HG03175 (cell line): ENCODE measurements around the gene CTSH.
"Not testable (repeated sequence)": the region's sequence is repeated elsewhere in the genome, so short reads cannot be mapped to it uniquely, and the experiment has no call there.

Source experiments
- ATAC-seq: cut with Tn5 transposase; IDR thresholded peaks from one replicate; pipeline ENCODE4 v1.9.1; 2021; ENCODE audit warnings: mild to moderate bottlenecking, moderate library complexity; ENCODE audit not compliant: unreplicated experiment

Gene CTSH

GRCh38 chr15:78944202-78944625 is 632 bp downstream of the CTSH start:
- ATAC-seq: peak; percentile 26

- no peak for ATAC-seq
These were observed 1.2 kb downstream of the CTSH start for GRCh38 chr15:78943692-78944091.

DNA sequence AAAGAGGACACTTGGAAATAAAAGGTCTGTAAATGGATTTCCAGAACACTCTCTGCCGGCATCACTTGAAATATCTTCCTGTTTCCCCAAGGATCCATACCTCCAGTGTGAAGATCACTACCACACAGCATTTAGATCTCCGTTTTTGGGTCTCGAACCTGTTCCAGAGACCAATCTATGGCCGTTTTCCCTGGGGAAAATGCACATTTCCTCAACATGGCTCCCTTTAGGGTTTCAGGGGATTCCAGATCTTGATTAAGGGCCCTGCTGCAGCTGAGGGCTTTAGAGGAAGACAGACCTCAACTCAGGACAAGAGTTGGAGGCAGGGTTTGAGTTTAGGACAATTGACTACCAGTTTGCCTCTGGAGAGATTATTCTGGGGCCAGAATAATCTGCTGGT is 2.1 kb downstream of the CTSH start:
- no peak for ATAC-seq

- ATAC-seq: peak; percentile 70
These were observed 6.0 kb downstream of the CTSH start for GRCh38 chr15:78938658-78939488.

DNA sequence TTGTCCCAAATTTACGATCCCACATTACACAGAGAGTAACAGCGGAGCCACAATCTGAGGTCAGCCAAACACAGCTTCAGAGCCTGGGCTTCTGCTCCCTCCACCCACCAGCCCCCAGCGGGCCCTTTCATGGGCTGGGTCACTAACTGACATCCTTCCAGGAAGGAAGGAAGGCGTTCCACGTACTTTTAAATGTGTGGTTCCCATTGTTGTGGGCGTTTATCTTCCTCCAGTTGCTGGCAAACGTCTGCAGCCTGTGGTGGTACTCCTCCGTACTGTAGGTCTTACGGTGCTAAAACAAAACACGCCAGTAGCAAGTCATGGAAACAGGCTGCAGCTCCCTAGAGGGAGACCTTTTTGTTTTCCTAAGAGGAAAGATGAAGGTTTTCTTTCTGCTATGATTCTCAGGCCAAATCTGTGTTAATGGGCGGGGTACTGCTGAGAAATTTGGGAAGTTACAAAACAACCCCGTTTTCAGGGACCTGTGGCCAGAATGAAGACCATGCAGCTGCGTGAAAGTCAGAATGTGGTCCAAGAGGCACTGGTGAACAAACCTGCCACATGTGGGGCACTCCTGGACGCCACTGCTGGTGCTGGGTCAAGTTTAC is 7.6 kb downstream of the CTSH start:
- no peak for ATAC-seq

DNA sequence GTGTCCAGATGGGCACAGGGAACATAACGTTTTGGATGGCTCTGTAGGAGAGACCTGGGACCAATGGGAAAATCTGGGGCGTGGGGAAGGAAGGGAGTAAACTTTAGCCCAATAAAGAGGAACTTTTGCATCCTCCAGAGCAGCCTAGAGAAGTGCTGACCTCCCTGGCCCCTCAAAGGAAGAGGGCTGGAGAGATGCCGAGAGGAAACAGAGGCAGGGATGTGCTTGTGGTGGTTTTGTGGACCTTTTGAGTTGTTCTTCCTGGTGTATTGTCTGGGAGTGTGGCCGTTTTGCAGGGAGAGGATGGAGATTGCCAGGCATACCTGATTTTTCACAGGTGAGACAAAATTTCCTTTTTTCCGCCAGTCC is 10.2 kb downstream of the CTSH start:
- ATAC-seq: no peak

GRCh38 chr15:78933823-78934654 is 10.8 kb downstream of the CTSH start:
- no peak for ATAC-seq

- ATAC-seq: no peak
These were observed 11.5 kb downstream of the CTSH start for GRCh38 chr15:78933187-78933822.

- ATAC-seq: no peak
These were observed 12.5 kb downstream of the CTSH start for GRCh38 chr15:78932258-78932808.

- no peak for ATAC-seq
These were observed 13.2 kb downstream of the CTSH start for GRCh38 chr15:78931439-78932257.

DNA sequence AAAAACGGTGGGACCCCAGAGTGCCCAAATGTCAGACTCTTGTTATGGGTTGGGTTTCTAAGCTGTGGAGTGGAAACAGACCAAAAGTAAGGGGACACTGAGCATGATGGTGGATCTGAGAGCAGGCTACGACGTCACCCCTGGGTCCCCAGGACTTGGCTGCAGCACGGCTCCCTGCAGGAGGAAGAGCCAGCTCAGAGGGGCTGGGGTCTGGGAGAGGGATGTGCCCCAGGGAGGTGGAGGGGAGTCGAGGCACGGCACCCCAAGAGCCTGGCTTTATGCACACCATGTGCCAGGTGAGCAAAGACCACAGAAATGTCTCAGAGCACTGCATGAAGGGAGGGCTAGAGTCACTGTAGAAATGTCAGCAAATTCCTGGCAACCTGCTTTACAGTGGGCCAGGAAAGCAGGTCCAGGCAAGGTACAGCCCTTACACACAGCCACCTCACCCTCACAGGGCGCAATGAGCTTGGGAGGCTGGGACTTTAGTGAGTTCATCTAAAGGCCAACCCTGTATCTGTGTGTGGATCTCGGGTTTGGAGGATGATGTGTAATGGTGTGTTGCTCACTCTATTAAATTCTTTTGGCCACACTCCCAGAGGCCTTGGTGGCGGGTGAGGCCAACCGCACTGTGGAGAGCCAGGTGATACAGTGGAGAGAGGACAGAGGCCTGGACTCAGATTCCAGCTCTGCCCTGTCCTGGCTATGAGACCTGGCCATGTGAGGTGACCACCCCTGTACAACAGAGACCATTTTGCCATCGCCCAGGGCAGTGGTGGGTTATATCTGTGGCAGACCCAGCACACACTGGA is 14.1 kb downstream of the CTSH start:
- ATAC-seq: no peak

DNA sequence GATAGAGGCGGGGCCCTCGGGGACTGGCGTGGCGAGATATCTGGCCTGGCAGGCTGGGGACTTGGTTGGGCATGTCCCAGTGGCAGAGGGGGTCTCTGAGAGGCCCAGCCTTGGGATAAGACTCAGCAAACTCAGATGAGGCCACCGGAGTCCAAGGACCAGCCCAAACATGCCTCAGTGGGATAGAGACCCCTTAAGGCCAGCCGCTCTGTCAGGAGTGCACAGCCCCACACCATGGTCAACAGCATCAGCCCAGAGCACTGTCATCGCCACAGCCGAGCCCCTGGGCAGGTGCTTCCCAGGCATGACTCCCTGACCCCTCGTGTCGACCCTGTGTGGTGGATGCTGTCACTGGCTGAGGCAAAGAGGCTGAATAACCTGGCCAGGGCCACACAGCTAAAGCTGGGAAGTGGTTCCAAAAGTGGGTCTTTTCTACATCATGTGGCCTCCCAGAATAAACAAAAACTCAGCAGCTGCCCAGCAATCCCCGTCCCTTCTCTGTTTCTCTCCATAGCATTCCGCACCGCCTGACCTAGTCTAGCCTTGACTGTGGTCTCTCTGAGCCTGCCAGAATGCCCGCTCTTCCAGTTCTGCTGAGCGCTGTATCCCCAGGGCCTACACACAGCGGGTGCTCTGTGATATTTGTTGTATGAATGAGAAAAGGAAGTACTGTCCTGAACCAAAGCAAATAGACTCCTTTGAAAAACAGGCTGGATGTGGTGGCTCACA is 15.1 kb downstream of the CTSH start:
- no peak for ATAC-seq

GRCh38 chr15:78928616-78929093 is 16.2 kb downstream of the CTSH start:
- ATAC-seq: no peak

GRCh38 chr15:78928176-78928575 is 16.7 kb downstream of the CTSH start:
- not testable (repeated sequence) for ATAC-seq

DNA sequence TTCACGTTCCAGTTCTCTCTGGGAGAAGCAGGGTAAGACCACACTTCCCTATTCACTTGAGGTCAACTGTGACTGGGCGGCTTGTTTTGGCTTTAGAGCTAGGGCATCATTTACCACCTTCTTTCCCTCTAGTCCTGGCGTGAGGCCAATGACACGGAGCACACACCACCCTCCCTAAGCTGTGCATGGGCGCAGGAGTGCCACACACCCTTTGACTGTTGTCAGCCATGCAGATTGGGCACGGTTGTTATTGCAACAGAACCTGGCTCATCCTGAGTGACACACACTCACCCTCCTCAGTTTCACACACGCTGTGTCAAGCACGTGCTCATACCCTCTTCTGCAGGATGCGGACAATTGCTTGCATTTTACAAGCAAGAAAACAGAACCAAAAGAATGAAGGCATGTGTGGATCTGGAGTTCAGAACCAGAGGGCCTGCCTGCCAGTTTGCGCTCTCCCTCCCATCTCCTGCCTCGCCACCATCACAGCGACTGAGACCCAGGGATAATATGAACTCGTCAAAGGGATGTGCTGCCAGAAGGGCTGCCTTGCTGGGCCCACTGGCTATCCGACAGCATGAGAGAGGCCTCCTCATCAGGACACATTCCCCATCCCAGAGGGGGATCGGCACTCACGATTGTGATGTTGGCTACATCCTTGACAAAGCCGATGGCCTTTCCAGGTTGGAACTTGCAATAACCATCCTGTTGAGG is 17.6 kb downstream of the CTSH start:
- ATAC-seq: no peak

DNA sequence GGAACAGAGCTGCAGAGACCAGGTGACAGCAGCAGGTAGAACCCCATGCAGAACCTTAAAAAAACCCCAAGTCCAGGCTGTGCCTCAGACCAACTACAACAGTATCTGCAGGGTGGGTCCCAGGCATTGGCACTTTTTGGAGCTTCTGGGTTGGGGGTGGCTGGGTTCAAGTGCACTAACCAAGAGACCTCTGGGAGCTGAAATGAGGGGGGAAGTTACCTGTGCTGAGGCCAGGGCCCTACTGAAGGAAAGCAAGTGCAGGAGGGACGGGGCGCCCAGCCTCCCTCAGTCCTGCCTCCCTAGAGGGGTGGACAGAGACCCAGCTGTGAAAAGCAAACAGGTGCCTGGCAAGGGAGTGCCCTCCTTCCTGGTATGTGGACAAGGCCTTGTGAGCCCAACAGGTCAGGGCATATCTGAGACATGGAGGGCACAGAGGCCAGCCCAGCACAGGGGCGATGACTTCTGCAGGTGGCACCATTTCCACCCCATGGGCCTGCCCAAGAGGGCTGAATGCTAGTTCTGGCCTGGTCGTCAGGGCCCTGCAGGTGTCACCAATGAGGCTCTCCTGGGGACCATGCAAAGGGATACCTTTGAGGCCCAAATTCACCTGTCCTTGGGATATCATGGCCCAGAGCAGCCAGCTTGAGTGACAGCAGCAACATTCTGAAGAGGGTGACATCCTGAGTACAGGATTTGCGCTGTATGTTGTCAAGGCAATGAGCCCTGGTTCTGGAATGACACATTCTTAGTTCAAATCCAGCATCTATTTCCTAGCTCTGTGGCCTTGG is 18.7 kb downstream of the CTSH start:
- no peak for ATAC-seq

GRCh38 chr15:78925076-78925624 is 19.7 kb downstream of the CTSH start:
- no peak for ATAC-seq
